ENCODE results near the gene HOXC13. TPM values are rescaled to one million over a fixed set of nuclear protein-coding genes. Genes with fewer than 3 reads are reported as not detected.
A peak's percentile ranks its signal among the peaks of the same experiment; 100 is the strongest.

The HOXC13 gene
- total and polyA plus RNA-seq, 2 experiments from 2014 or later: 0.20 to 0.69 TPM

DNA sequence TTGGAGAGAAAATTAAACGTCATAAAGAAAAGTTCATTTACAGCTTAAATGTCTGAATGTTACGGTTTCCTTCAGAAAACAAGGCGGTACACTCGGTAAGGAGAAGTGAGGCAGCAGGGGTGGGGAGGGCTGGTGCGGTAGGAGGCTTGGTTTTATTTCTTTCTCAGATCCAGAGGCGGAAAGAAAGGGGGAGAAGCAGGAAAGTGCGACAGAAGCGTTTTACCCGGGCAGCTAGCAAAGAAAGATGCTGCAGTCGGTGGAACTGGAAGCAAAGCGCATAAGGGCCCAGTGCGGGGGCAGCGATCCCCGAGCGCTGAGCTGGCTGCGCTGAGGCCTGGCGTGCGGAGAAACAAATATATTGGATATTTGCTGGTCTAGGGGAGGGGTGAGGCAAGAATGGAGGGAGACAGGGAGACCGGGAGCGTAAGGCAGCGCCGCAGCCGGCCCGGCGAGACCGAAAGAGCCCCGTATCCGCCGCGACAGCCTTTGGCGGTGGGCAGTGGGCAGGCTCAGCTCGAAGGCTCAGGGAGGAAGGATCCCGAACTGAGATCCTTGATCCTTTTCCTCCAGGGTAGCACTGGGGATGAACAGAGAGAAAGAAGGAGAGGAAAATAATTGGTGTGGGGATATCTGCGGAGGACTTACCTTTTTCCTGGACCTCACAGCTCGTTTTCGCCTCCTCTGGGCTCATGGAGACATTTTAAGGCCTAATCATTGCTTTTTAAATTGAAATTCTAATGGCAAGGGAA, 27.9 kb downstream of the HOXC13 start:
- Histone ChIP-seq H3K79me2 (no peaks in the 10 kb centered on the region), H2AFZ (peak overlapping the region; percentile 38), H3K4me2 (peak overlapping the region; percentile 69), H3K27ac (peak overlapping the region; percentile 63), H3K4me3 (no peak overlapping the region), H3K9me3 (ENCODE audit: low read depth) (no peaks in the 10 kb centered on the region), H3K36me3 (replicated peaks; ENCODE audit: insufficient read depth, low read depth) (no peaks in the 10 kb centered on the region), H3K4me1 (ENCODE audit: insufficient read depth) (no peaks in the 10 kb centered on the region), H3K27me3 (peaks cover 100% of the 10 kb centered on the region), H4K20me1 (ENCODE audit: insufficient read depth, poor library complexity, severe bottlenecking) (no peaks in the 10 kb centered on the region), H3K9me2 (replicated peaks; ENCODE audit: insufficient read depth) (no peaks in the 10 kb centered on the region)
- TF ChIP-seq EZH2 (IDR thresholded peaks at IDR 0.05; ENCODE audit: borderline replicate concordance) (peak; percentile 99), CTCF (IDR thresholded peaks at IDR 0.05; ENCODE audit: poor library complexity) (no peak), EZH2phosphoT487 (IDR thresholded peaks at IDR 0.05; ENCODE audit: low read depth, severe bottlenecking, unreplicated experiment) (peak; percentile 64)
- 9% methylated on average over 36 of the region's 36 CpGs for WGBS (ENCODE audit: low lambda C conversion rate, missing lambda C conversion rate)
- DNase-seq (ENCODE audit: low spot score): no peak

DNA sequence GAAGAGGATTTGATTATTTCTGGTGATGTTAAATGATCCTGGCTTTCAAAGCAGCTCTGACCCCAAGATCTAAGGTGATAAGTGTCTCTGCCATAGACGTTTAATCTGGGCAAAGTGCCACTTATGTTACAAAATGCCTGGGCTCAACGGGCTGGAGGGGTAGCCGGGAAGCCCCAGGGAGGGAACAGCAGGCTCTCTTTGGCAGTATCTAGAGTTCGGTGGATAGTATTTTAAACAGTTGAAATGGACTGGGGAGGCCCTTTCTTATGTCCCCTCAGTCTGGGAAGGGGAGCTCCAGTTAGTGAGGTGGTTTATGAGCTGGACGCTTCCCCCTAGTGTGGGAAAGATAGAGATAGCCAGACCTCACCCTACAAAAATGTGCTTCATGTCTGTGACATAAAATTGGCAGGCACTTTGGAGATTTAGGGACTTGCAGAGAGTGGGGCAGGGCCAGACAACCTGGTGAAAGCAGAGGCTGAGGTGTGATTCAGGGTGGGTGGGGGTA, 28.8 kb downstream of the HOXC13 start:
- peaks cover 100% of the 10 kb centered on the region for H3K27me3 ChIP-seq
- no peak overlapping the region for H3K4me3 ChIP-seq
- TF ChIP-seq EZH2 (IDR thresholded peaks at IDR 0.05; ENCODE audit: borderline replicate concordance): no peak
- TF ChIP-seq CTCF (IDR thresholded peaks at IDR 0.05; ENCODE audit: poor library complexity): no peak
- no peak for TF ChIP-seq EZH2phosphoT487 (IDR thresholded peaks at IDR 0.05; ENCODE audit: low read depth, severe bottlenecking, unreplicated experiment)
- DNase-seq (ENCODE audit: low spot score): no peak
- no peaks in the 10 kb centered on the region for H3K36me3 ChIP-seq (replicated peaks; ENCODE audit: insufficient read depth, low read depth)
- no peaks in the 10 kb centered on the region for H4K20me1 ChIP-seq (ENCODE audit: insufficient read depth, poor library complexity, severe bottlenecking)
- WGBS (ENCODE audit: low lambda C conversion rate, missing lambda C conversion rate): 29% methylated on average over 5 of the region's 5 CpGs
- no peaks in the 10 kb centered on the region for H3K4me1 ChIP-seq (ENCODE audit: insufficient read depth)
- peak overlapping the region; percentile 63 for H3K27ac ChIP-seq
- H3K4me2 ChIP-seq: peak overlapping the region; percentile 69
- no peaks in the 10 kb centered on the region for H3K9me3 ChIP-seq (ENCODE audit: low read depth)
- no peaks in the 10 kb centered on the region for H3K79me2 ChIP-seq
- H2AFZ ChIP-seq: no peak overlapping the region
- H3K9me2 ChIP-seq (replicated peaks; ENCODE audit: insufficient read depth): no peaks in the 10 kb centered on the region

DNA sequence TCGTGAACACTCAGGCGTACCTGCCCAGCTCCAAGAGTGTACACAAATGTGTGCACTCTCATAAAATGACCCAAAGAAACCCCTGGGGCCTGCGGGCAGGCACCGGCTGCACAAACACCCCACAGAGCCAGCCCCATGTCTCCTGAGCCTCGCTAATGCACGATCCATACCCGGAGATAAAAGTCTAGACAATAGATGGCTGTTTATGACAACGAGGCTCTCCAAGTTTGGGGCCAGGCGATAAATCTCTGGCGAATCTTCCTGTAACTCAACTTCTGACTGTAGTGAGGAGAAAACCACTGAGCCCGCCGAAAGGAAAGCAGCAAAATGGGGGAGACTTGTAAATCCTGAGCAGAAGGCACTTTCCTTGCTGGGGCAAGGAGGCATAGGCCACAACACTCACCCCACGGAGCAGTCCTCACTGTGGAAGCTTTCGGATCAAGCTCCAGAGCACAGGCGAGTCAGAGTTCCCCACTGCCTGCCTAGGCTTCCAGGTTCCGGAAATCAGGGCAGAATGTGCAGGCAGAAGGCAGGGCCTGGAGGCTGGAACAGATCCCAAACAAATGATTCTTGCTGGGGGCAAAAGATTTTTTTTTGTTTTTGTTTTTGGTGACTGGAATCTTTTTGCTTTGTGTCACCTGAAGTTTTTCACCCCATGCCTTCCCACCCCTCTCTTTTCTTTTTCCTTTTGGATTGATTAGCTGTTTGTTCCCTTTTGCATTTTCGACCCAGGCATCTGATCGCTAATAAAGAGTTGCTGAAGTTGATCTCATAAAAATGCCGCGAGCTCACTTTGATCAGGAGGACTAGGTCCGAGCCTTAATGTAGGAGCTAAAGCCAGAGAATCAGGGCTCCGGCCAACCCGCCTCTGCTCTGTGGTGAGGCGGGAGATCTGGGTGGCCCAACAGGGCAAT, 29.8 kb downstream of the HOXC13 start:
- Histone ChIP-seq H3K79me2 (no peaks in the 10 kb centered on the region), H4K20me1 (ENCODE audit: insufficient read depth, poor library complexity, severe bottlenecking) (no peaks in the 10 kb centered on the region), H3K9me2 (replicated peaks; ENCODE audit: insufficient read depth) (no peaks in the 10 kb centered on the region), H3K4me3 (no peak overlapping the region), H3K27ac (peak overlapping the region; percentile 63), H3K9me3 (ENCODE audit: low read depth) (no peaks in the 10 kb centered on the region), H3K4me1 (ENCODE audit: insufficient read depth) (no peaks in the 10 kb centered on the region), H3K27me3 (peaks cover 100% of the 10 kb centered on the region), H3K4me2 (peak overlapping the region; percentile 69), H3K36me3 (replicated peaks; ENCODE audit: insufficient read depth, low read depth) (no peaks in the 10 kb centered on the region), H2AFZ (no peak overlapping the region)
- DNase-seq (ENCODE audit: low spot score): no peak
- 27% methylated on average over 24 of the region's 24 CpGs for WGBS (ENCODE audit: low lambda C conversion rate, missing lambda C conversion rate)
- TF ChIP-seq EZH2phosphoT487 (IDR thresholded peaks at IDR 0.05; ENCODE audit: low read depth, severe bottlenecking, unreplicated experiment) (no peak), CTCF (IDR thresholded peaks at IDR 0.05; ENCODE audit: poor library complexity) (no peak), EZH2 (IDR thresholded peaks at IDR 0.05; ENCODE audit: borderline replicate concordance) (no peak)
